SK-N-SH treated with all-trans-retinoic acid at 6 μM for 48 hours (cell line): ENCODE measurements around the gene PLBD2.

ENCODE experiments used
- ATAC-seq: fragments of 200-7000 bp; cut with Tn5 transposase; 3 replicates; pipeline ENCODE4 v1.9.1; 2020; ENCODE audit warnings: mild to moderate bottlenecking, moderate library complexity
- ARNTL ChIP-seq: fragments of 450-650 bp; formaldehyde crosslinking; IDR thresholded peaks from 2 replicates; pipeline ENCODE4 v1.5.0; 2020; ENCODE audit warnings: low read depth, mild to moderate bottlenecking, moderate library complexity, borderline replicate concordance
- BACH2 ChIP-seq: fragments of 250-450 bp; sonication (Bioruptor Pico); IDR thresholded peaks from 2 replicates; pipeline ENCODE4 v1.9.0; 2021; ENCODE audit warnings: mild to moderate bottlenecking, borderline replicate concordance
- CSDC2 ChIP-seq: fragments of 250-450 bp; sonication (Bioruptor Pico); IDR thresholded peaks from 2 replicates; pipeline ENCODE4 v1.5.0; 2020; ENCODE audit warnings: mild to moderate bottlenecking, moderate library complexity
- CSRNP3 ChIP-seq: fragments of 250-450 bp; sonication (Bioruptor Pico); IDR thresholded peaks from 2 replicates; pipeline ENCODE4 v1.5.1; 2021; ENCODE audit warnings: mild to moderate bottlenecking, moderate library complexity
- ESRRG ChIP-seq: fragments of 250-450 bp; sonication (Bioruptor Pico); IDR thresholded peaks from 2 replicates; pipeline ENCODE4 v1.6.1; 2021; ENCODE audit warnings: mild to moderate bottlenecking
- GLIS3 ChIP-seq: fragments of 250-450 bp; sonication (Bioruptor Pico); IDR thresholded peaks from 2 replicates; pipeline ENCODE4 v1.5.0; 2020; ENCODE audit warnings: mild to moderate bottlenecking, moderate library complexity
- ISL1 ChIP-seq: fragments of 250-450 bp; sonication (Bioruptor Pico); IDR thresholded peaks from 2 replicates; pipeline ENCODE4 v2.1.2; 2022; ENCODE audit warnings: mild to moderate bottlenecking, moderate library complexity
- OSR1 ChIP-seq: fragments of 250-450 bp; sonication (Bioruptor Pico); IDR thresholded peaks from 2 replicates; pipeline ENCODE4 v1.8.0; 2022; ENCODE audit warnings: moderate library complexity, mild to moderate bottlenecking, inconsistent platforms
- PATZ1 ChIP-seq: fragments of 250-450 bp; sonication (Bioruptor Pico); IDR thresholded peaks from 2 replicates; pipeline ENCODE4 v1.8.0; 2020; ENCODE audit warnings: mild to moderate bottlenecking, moderate library complexity, borderline replicate concordance
- RARB ChIP-seq: fragments of 250-450 bp; sonication (Bioruptor Pico); IDR thresholded peaks from 2 replicates; pipeline ENCODE4 v1.8.0; 2021; ENCODE audit warnings: mild to moderate bottlenecking, moderate library complexity
- SNAI2 ChIP-seq: fragments of 250-450 bp; sonication (Bioruptor Pico); IDR thresholded peaks from 2 replicates; pipeline ENCODE4 v1.5.0; 2020; ENCODE audit warnings: mild to moderate bottlenecking, moderate library complexity
- TCF4 ChIP-seq: fragments of 250-450 bp; sonication (Bioruptor Pico); IDR thresholded peaks from 2 replicates; pipeline ENCODE4 v1.8.0; 2021; ENCODE audit warnings: mild to moderate bottlenecking, moderate library complexity, borderline replicate concordance
- TOX ChIP-seq: fragments of 250-450 bp; sonication (Bioruptor Pico); IDR thresholded peaks from 2 replicates; pipeline ENCODE4 v1.8.0; 2021; ENCODE audit warnings: mild to moderate bottlenecking, moderate library complexity, borderline replicate concordance
- TSHZ2 ChIP-seq: fragments of 250-450 bp; sonication (Bioruptor Pico); IDR thresholded peaks from 2 replicates; pipeline ENCODE4 v1.5.0; 2020; ENCODE audit warnings: mild to moderate bottlenecking, moderate library complexity
- ZC3H10 ChIP-seq: fragments of 250-450 bp; sonication (Bioruptor Pico); IDR thresholded peaks from 2 replicates; pipeline ENCODE4 v1.5.1; 2021; ENCODE audit warnings: mild to moderate bottlenecking, moderate library complexity
- ZFP3 ChIP-seq: fragments of 250-450 bp; sonication (Bioruptor Pico); IDR thresholded peaks from 2 replicates; pipeline ENCODE4 v1.5.0; 2020; ENCODE audit warnings: mild to moderate bottlenecking, moderate library complexity
- ZFP30 ChIP-seq: fragments of 450-650 bp; formaldehyde crosslinking; IDR thresholded peaks from 2 replicates; pipeline ENCODE4 v1.5.0; 2022; ENCODE audit warnings: mild to moderate bottlenecking, moderate library complexity
- ZNF70 ChIP-seq: fragments of 450-650 bp; formaldehyde crosslinking; IDR thresholded peaks from 2 replicates; pipeline ENCODE4 v1.5.0; 2020; ENCODE audit warnings: mild to moderate bottlenecking, moderate library complexity
- ZNF8 ChIP-seq: fragments of 450-650 bp; formaldehyde crosslinking; IDR thresholded peaks from 2 replicates; pipeline ENCODE4 v1.5.0; 2020; ENCODE audit warnings: mild to moderate bottlenecking, moderate library complexity

PLBD2 gene

GRCh38 chr12:113328368-113328889, 30.0 kb upstream of the PLBD2 start:
- TF ChIP-seq ZNF8 (CRISPR knock-in tag) (no peak), TOX (CRISPR knock-in tag) (no peak)
- no peak for ATAC-seq

- no peak for ATAC-seq
- TF ChIP-seq TCF4 (CRISPR knock-in tag) (no peak), CSDC2 (CRISPR knock-in tag) (no peak), TOX (CRISPR knock-in tag) (no peak), TSHZ2 (CRISPR knock-in tag) (no peak), PATZ1 (CRISPR knock-in tag) (no peak), ZNF8 (CRISPR knock-in tag) (no peak), ZC3H10 (CRISPR knock-in tag) (no peak), ZNF70 (CRISPR knock-in tag) (no peak), BACH2 (CRISPR knock-in tag) (no peak), ISL1 (no peak)
Measured at GRCh38 chr12:113329022-113329790, 29.2 kb upstream of the PLBD2 start.

- ATAC-seq = no peak
- TF ChIP-seq CSDC2 (CRISPR knock-in tag) = no peak
- TF ChIP-seq ISL1 = no peak
- TF ChIP-seq ARNTL (CRISPR knock-in tag) = no peak
- no peak for TF ChIP-seq BACH2 (CRISPR knock-in tag)
- no peak for TF ChIP-seq ZC3H10 (CRISPR knock-in tag)
- TF ChIP-seq RARB (CRISPR knock-in tag) = no peak
- TF ChIP-seq ZFP30 = no peak
- no peak for TF ChIP-seq TSHZ2 (CRISPR knock-in tag)
- no peak for TF ChIP-seq CSRNP3 (CRISPR knock-in tag)
- TF ChIP-seq OSR1 (CRISPR knock-in tag) = no peak
- no peak for TF ChIP-seq ZFP3 (CRISPR knock-in tag)
- TF ChIP-seq ZNF8 (CRISPR knock-in tag) = no peak
- TF ChIP-seq GLIS3 (CRISPR knock-in tag) = no peak
- no peak for TF ChIP-seq ZNF70 (CRISPR knock-in tag)
- TF ChIP-seq TOX (CRISPR knock-in tag) = no peak
- TF ChIP-seq ESRRG = no peak
- TF ChIP-seq SNAI2 (CRISPR knock-in tag) = no peak
Measured at GRCh38 chr12:113329791-113330417, 28.5 kb upstream of the PLBD2 start.
